ENCODE data around the gene WTIP.
"Not testable (repeated sequence)": the region's sequence is repeated elsewhere in the genome, so short reads cannot be mapped to it uniquely, and the experiment has no call there.

Gene WTIP

GRCh38 chr19:34469026-34469425 is 12.5 kb upstream of the WTIP start:
- H3K27me3 ChIP-seq (replicated peaks in 2 of 5; ENCODE audit: control insufficient read depth in 4 of 5, insufficient read depth in 5 of 5, low read length in 4 of 5); POLR2A ChIA-PET; H3K4me1 ChIP-seq (ENCODE audit: control extremely low read depth in 1 of 4, control insufficient read depth in 4 of 4, insufficient read depth in 4 of 4, low read length in 3 of 4); CTCF ChIA-PET; H3K9me3 ChIP-seq (ENCODE audit: control extremely low read depth in 1 of 5, control insufficient read depth in 4 of 5, insufficient read depth in 2 of 5, low read depth in 1 of 5, low read length in 4 of 5); DNase-seq; H3K27ac ChIP-seq (ENCODE audit: insufficient read depth in 1 of 2, low read depth in 1 of 2, low read length in 2 of 2, poor library complexity in 1 of 2, severe bottlenecking in 2 of 2); H3K4me3 ChIP-seq (ENCODE audit: control insufficient read depth in 1 of 7, extremely low read depth in 1 of 7, insufficient read depth in 4 of 7, low read depth in 2 of 7, low read length in 6 of 7): not testable (repeated sequence)
- H3K36me3 ChIP-seq (ENCODE audit: control insufficient read depth in 4 of 4, insufficient read depth in 4 of 4, low read length in 3 of 4), result peaks cover 27 to 82% (median 61%) of the 10 kb centered on the region in 4 experiments
- WGBS (ENCODE audit: insufficient coverage), result no CpG with 5 or more reads among the region's 5 CpGs

GRCh38 chr19:34471906-34472700 is 9.5 kb upstream of the WTIP start:
- Histone ChIP-seq H3K36me3 (ENCODE audit: control insufficient read depth in 4 of 4, insufficient read depth in 4 of 4, low read length in 3 of 4) (peaks cover 19 to 57% (median 38%) of the 10 kb centered on the region in 4 experiments), H3K27ac (ENCODE audit: insufficient read depth in 1 of 2, low read depth in 1 of 2, low read length in 2 of 2, poor library complexity in 1 of 2, severe bottlenecking in 2 of 2) (no peak overlapping the region), H3K27me3 (replicated peaks in 2 of 5; ENCODE audit: control insufficient read depth in 4 of 5, insufficient read depth in 5 of 5, low read length in 4 of 5) (no peaks in the 10 kb centered on the region), H3K4me1 (ENCODE audit: control extremely low read depth in 1 of 4, control insufficient read depth in 4 of 4, insufficient read depth in 4 of 4, low read length in 3 of 4) (no peaks in the 10 kb centered on the region), H3K9me3 (ENCODE audit: control extremely low read depth in 1 of 5, control insufficient read depth in 4 of 5, insufficient read depth in 2 of 5, low read depth in 1 of 5, low read length in 4 of 5) (no peaks in the 10 kb centered on the region), H3K4me3 (ENCODE audit: control insufficient read depth in 1 of 7, extremely low read depth in 1 of 7, insufficient read depth in 4 of 7, low read depth in 2 of 7, low read length in 6 of 7) (no peak overlapping the region)
- ChIA-PET CTCF (interaction anchor here (0.8 to 1.0 kb wide), 2 partner anchors 15 to 112 kb away, joined by 4 read pairs; no protein-coding TSS in a partner anchor), POLR2A (no interaction called here)
- 98% methylated on average over 6 of the region's 8 CpGs for WGBS (ENCODE audit: insufficient coverage)
- DNase-seq, result no peak

- no peak for DNase-seq
- peaks cover 0 to 16% (median 5%) of the 10 kb centered on the region in 5 experiments for H3K27me3 ChIP-seq (replicated peaks in 2 of 5; ENCODE audit: control insufficient read depth in 4 of 5, insufficient read depth in 5 of 5, low read length in 4 of 5)
- no peaks in the 10 kb centered on the region for H3K4me1 ChIP-seq (ENCODE audit: control extremely low read depth in 1 of 4, control insufficient read depth in 4 of 4, insufficient read depth in 4 of 4, low read length in 3 of 4)
- H3K9me3 ChIP-seq (ENCODE audit: control extremely low read depth in 1 of 5, control insufficient read depth in 4 of 5, insufficient read depth in 2 of 5, low read depth in 1 of 5, low read length in 4 of 5), result peaks cover 0 to 3% (median 0%) of the 10 kb centered on the region in 5 experiments
- CTCF ChIA-PET, result interaction anchor here (1.3 kb wide), 1 partner anchor 32 kb away, joined by 3 read pairs; no protein-coding TSS in a partner anchor
- H3K27ac ChIP-seq (ENCODE audit: insufficient read depth in 1 of 2, low read depth in 1 of 2, low read length in 2 of 2, poor library complexity in 1 of 2, severe bottlenecking in 2 of 2), result no peak overlapping the region
- H3K4me3 ChIP-seq (ENCODE audit: control insufficient read depth in 1 of 7, extremely low read depth in 1 of 7, insufficient read depth in 4 of 7, low read depth in 2 of 7, low read length in 6 of 7), result no peak overlapping the region
- POLR2A ChIA-PET, result no interaction called here
- 50% methylated on average over 1 of the region's 4 CpGs for WGBS (ENCODE audit: insufficient coverage)
- peaks cover 7 to 37% (median 24%) of the 10 kb centered on the region in 4 experiments for H3K36me3 ChIP-seq (ENCODE audit: control insufficient read depth in 4 of 4, insufficient read depth in 4 of 4, low read length in 3 of 4)
Observed at GRCh38 chr19:34474233-34474989, 7.1 kb upstream of the WTIP start.

GRCh38 chr19:34475026-34475974 is 6.3 kb upstream of the WTIP start:
- H3K27ac ChIP-seq (ENCODE audit: insufficient read depth in 1 of 2, low read depth in 1 of 2, low read length in 2 of 2, poor library complexity in 1 of 2, severe bottlenecking in 2 of 2), result no peak overlapping the region
- DNase-seq, result peak in 2 of 3 donors; percentile 16 to 21
- CTCF ChIA-PET, result interaction anchor here (1.1 kb wide), 1 partner anchor 129 kb away, joined by 3 read pairs; no protein-coding TSS in a partner anchor
- peaks cover 2 to 24% (median 9%) of the 10 kb centered on the region in 5 experiments for H3K27me3 ChIP-seq (replicated peaks in 2 of 5; ENCODE audit: control insufficient read depth in 4 of 5, insufficient read depth in 5 of 5, low read length in 4 of 5)
- 91% methylated on average over 9 of the region's 9 CpGs for WGBS (ENCODE audit: insufficient coverage)
- peaks cover 0 to 3% (median 0%) of the 10 kb centered on the region in 5 experiments for H3K9me3 ChIP-seq (ENCODE audit: control extremely low read depth in 1 of 5, control insufficient read depth in 4 of 5, insufficient read depth in 2 of 5, low read depth in 1 of 5, low read length in 4 of 5)
- no peaks in the 10 kb centered on the region for H3K4me1 ChIP-seq (ENCODE audit: control extremely low read depth in 1 of 4, control insufficient read depth in 4 of 4, insufficient read depth in 4 of 4, low read length in 3 of 4)
- POLR2A ChIA-PET, result no interaction called here
- peaks cover 5 to 29% (median 19%) of the 10 kb centered on the region in 4 experiments for H3K36me3 ChIP-seq (ENCODE audit: control insufficient read depth in 4 of 4, insufficient read depth in 4 of 4, low read length in 3 of 4)
- no peak overlapping the region for H3K4me3 ChIP-seq (ENCODE audit: control insufficient read depth in 1 of 7, extremely low read depth in 1 of 7, insufficient read depth in 4 of 7, low read depth in 2 of 7, low read length in 6 of 7)

- POLR2A ChIA-PET, result no interaction called here
- Histone ChIP-seq H3K36me3 (ENCODE audit: control insufficient read depth in 4 of 4, insufficient read depth in 4 of 4, low read length in 3 of 4) (peaks cover 4 to 24% (median 16%) of the 10 kb centered on the region in 4 experiments), H3K4me1 (ENCODE audit: control extremely low read depth in 1 of 4, control insufficient read depth in 4 of 4, insufficient read depth in 4 of 4, low read length in 3 of 4) (peaks cover 0 to 2% (median 1%) of the 10 kb centered on the region in 4 experiments), H3K27me3 (replicated peaks in 2 of 5; ENCODE audit: control insufficient read depth in 4 of 5, insufficient read depth in 5 of 5, low read length in 4 of 5) (peaks cover 7 to 32% (median 11%) of the 10 kb centered on the region in 5 experiments), H3K27ac (ENCODE audit: insufficient read depth in 1 of 2, low read depth in 1 of 2, low read length in 2 of 2, poor library complexity in 1 of 2, severe bottlenecking in 2 of 2) (no peak overlapping the region), H3K4me3 (ENCODE audit: control insufficient read depth in 1 of 7, extremely low read depth in 1 of 7, insufficient read depth in 4 of 7, low read depth in 2 of 7, low read length in 6 of 7) (no peak overlapping the region), H3K9me3 (ENCODE audit: control extremely low read depth in 1 of 5, control insufficient read depth in 4 of 5, insufficient read depth in 2 of 5, low read depth in 1 of 5, low read length in 4 of 5) (peaks cover 0 to 3% (median 0%) of the 10 kb centered on the region in 5 experiments)
- WGBS (ENCODE audit: insufficient coverage), result 97% methylated on average over 3 of the region's 5 CpGs
- no peak for DNase-seq
- CTCF ChIA-PET, result interaction anchor here (0.6 to 1.1 kb wide), 2 partner anchors 24 to 130 kb away, joined by 3 read pairs; no protein-coding TSS in a partner anchor
Observed at GRCh38 chr19:34475975-34476594, 5.5 kb upstream of the WTIP start.

- H3K27me3 ChIP-seq (replicated peaks in 2 of 5; ENCODE audit: control insufficient read depth in 4 of 5, insufficient read depth in 5 of 5, low read length in 4 of 5), result peaks cover 7 to 55% (median 15%) of the 10 kb centered on the region in 5 experiments
- POLR2A ChIA-PET; H3K4me3 ChIP-seq (ENCODE audit: control insufficient read depth in 1 of 7, extremely low read depth in 1 of 7, insufficient read depth in 4 of 7, low read depth in 2 of 7, low read length in 6 of 7); DNase-seq; H3K9me3 ChIP-seq (ENCODE audit: control extremely low read depth in 1 of 5, control insufficient read depth in 4 of 5, insufficient read depth in 2 of 5, low read depth in 1 of 5, low read length in 4 of 5); H3K27ac ChIP-seq (ENCODE audit: insufficient read depth in 1 of 2, low read depth in 1 of 2, low read length in 2 of 2, poor library complexity in 1 of 2, severe bottlenecking in 2 of 2); H3K36me3 ChIP-seq (ENCODE audit: control insufficient read depth in 4 of 4, insufficient read depth in 4 of 4, low read length in 3 of 4): not testable (repeated sequence)
- WGBS (ENCODE audit: insufficient coverage), result 100% methylated on average over 1 of the region's 4 CpGs
- peaks cover 0 to 15% (median 12%) of the 10 kb centered on the region in 4 experiments for H3K4me1 ChIP-seq (ENCODE audit: control extremely low read depth in 1 of 4, control insufficient read depth in 4 of 4, insufficient read depth in 4 of 4, low read length in 3 of 4)
- CTCF ChIA-PET, result interaction anchor here (1.1 to 1.2 kb wide), 2 partner anchors 8 to 48 kb away, joined by 3 to 4 read pairs; no protein-coding TSS in a partner anchor
Observed at GRCh38 chr19:34478496-34478895, 3.1 kb upstream of the WTIP start.
